Caco-2 (cell line): ENCODE measurements around the gene FBXO48. TPM values are rescaled to one million over a fixed set of nuclear protein-coding genes. Genes with fewer than 3 reads are reported as not detected.

Experiments
- BruUV-seq: library from RNA; stranded (reverse); fragments of 400-500 nt; replicated peaks from 2 replicates; lab custom pipeline; 2021; lab: Mats Ljungman, UMichigan
- CTCF ChIA-PET: fragments of 300-600 bp; sonication (Branson Sonifier 250); formaldehyde crosslinking; loops from one replicate; lab custom pipeline; 2022; ENCODE audit warnings: antibody characterized with exemption; lab: Charles Lee
- POLR2A ChIA-PET: fragments of 300-600 bp; sonication (Branson Sonifier 250); formaldehyde crosslinking; loops from one replicate; lab custom pipeline; 2022; ENCODE audit warnings: antibody characterized with exemption; lab: Charles Lee
- DNase-seq, 2 experiments: peaks; one replicate each; pipeline versions ENCODE4 v3.0.0 to v3.0.0-alpha.2; 2020 to 2022
- H3K27me3 ChIP-seq: replicated peaks from 2 replicates; pipeline ENCODE4 v1.6.0; 2011; ENCODE audit warnings: low read length; ENCODE audit not compliant: control insufficient read depth, insufficient read depth
- H3K36me3 ChIP-seq: 2 replicates; pipeline ENCODE4 v1.5.1; 2011; ENCODE audit warnings: low read length; ENCODE audit not compliant: control insufficient read depth, insufficient read depth
- H3K4me1 ChIP-seq: fragments of 250-450 bp; sonication (Bioruptor Pico); 2 replicates; pipeline ENCODE4 v1.5.1; 2020; ENCODE audit warnings: mild to moderate bottlenecking
- H3K4me3 ChIP-seq: 2 replicates; pipeline ENCODE4 v1.5.1; 2011; ENCODE audit warnings: low read depth, mild to moderate bottlenecking, control low read depth, low read length
- H3K9me3 ChIP-seq: fragments of 250-450 bp; sonication (Bioruptor Pico); 2 replicates; pipeline ENCODE4 v1.5.1; 2020; ENCODE audit warnings: mild to moderate bottlenecking, moderate library complexity
- H3K27ac Mint-ChIP-seq: one replicate; pipeline ENCODE4 v1.8.0; 2022; ENCODE audit warnings: mixed read lengths; ENCODE audit not compliant: unreplicated experiment
- H3K27me3 Mint-ChIP-seq: one replicate; pipeline ENCODE4 v1.8.0; 2022; ENCODE audit warnings: mixed read lengths; ENCODE audit not compliant: insufficient read depth, unreplicated experiment
- H3K36me3 Mint-ChIP-seq: one replicate; pipeline ENCODE4 v1.8.0; 2022; ENCODE audit warnings: mild to moderate bottlenecking, mixed read lengths; ENCODE audit not compliant: insufficient read depth, unreplicated experiment
- H3K4me1 Mint-ChIP-seq: one replicate; pipeline ENCODE4 v1.8.0; 2022; ENCODE audit warnings: low read depth, mixed read lengths; ENCODE audit not compliant: unreplicated experiment
- H3K4me3 Mint-ChIP-seq: one replicate; pipeline ENCODE4 v1.8.0; 2022; ENCODE audit warnings: mild to moderate bottlenecking, moderate library complexity, mixed read lengths; ENCODE audit not compliant: unreplicated experiment
- H3K9me3 Mint-ChIP-seq: one replicate; pipeline ENCODE4 v1.8.0; 2022; ENCODE audit warnings: mixed read lengths; ENCODE audit not compliant: unreplicated experiment
- CTCF ChIP-seq, 2 experiments: fragments of 200-600 bp in 1 of 2; IDR thresholded peaks; 1 replicate in 1 of 2; 2 replicates in 1 of 2; pipeline versions ENCODE4 v1.5.1 to v1.8.0; 2011 to 2022; ENCODE audit warnings: antibody characterized with exemption in 1 of 2, control low read depth in 1 of 2, inconsistent platforms in 1 of 2, low read depth in 1 of 2, low read length in 1 of 2, mild to moderate bottlenecking in 1 of 2, moderate library complexity in 1 of 2; ENCODE audit not compliant: insufficient read depth in 1 of 2, severe bottlenecking in 1 of 2, unreplicated experiment in 1 of 2
- intact Hi-C: fragments of 100-400 bp; cut with micrococcal nuclease; formaldehyde crosslinking; loops from one replicate; pipeline ENCODE4 v1.10.0; 2022; ENCODE audit not compliant: unreplicated experiment
- total RNA-seq: library from RNA; stranded (reverse); gene quantifications from 2 replicates; pipeline ENCODE4 v1.2.3, GENCODE V29; 2022

FBXO48 gene
- total RNA-seq, 1 experiment from 2014 or later: 1.2 TPM

GRCh38 chr2:68514316-68514929 is 47.3 kb upstream of the FBXO48 start:
- ChIA-PET POLR2A (no interaction called here), CTCF (no interaction called here)
- peaks cover 3% of the 10 kb centered on the region; the same call in 1 of the 2 replicates for H3K4me1 ChIP-seq
- H3K36me3 ChIP-seq: no peaks in the 10 kb centered on the region
- Mint-ChIP-seq H3K27me3 (no peaks in the 10 kb centered on the region), H3K4me1 (no peaks in the 10 kb centered on the region), H3K36me3 (no peaks in the 10 kb centered on the region), H3K27ac (no peak overlapping the region), H3K9me3 (no peaks in the 10 kb centered on the region), H3K4me3 (no peak overlapping the region)
- DNase-seq: no peak
- no peaks in the 10 kb centered on the region for H3K9me3 ChIP-seq
- no TSS peak for BruUV-seq
- intact Hi-C loops: no loop called here
- no peaks in the 10 kb centered on the region for H3K27me3 ChIP-seq
- TF ChIP-seq CTCF (IDR thresholded peaks at IDR 0.05; ENCODE audit: insufficient read depth in 1 of 2, low read depth in 1 of 2, low read length in 1 of 2, severe bottlenecking in 1 of 2, unreplicated experiment in 1 of 2): no peak
- no peak overlapping the region for H3K4me3 ChIP-seq

- H3K4me1 Mint-ChIP-seq: no peaks in the 10 kb centered on the region
- H3K36me3 Mint-ChIP-seq: no peaks in the 10 kb centered on the region
- H3K4me3 Mint-ChIP-seq: no peak overlapping the region
- Histone ChIP-seq H3K27me3 (no peaks in the 10 kb centered on the region), H3K4me1 (peaks cover 3% of the 10 kb centered on the region; the same call in 1 of the 2 replicates), H3K4me3 (no peak overlapping the region), H3K9me3 (no peaks in the 10 kb centered on the region), H3K36me3 (no peaks in the 10 kb centered on the region)
- POLR2A ChIA-PET: no interaction called here
- no peaks in the 10 kb centered on the region for H3K9me3 Mint-ChIP-seq
- BruUV-seq: no TSS peak
- intact Hi-C loops: no loop called here
- no peak for TF ChIP-seq CTCF (IDR thresholded peaks at IDR 0.05; ENCODE audit: insufficient read depth in 1 of 2, low read depth in 1 of 2, low read length in 1 of 2, severe bottlenecking in 1 of 2, unreplicated experiment in 1 of 2)
- no peak overlapping the region for H3K27ac Mint-ChIP-seq
- no peaks in the 10 kb centered on the region for H3K27me3 Mint-ChIP-seq
- CTCF ChIA-PET: interaction anchor here (0.5 kb wide), 1 partner anchor 1030 kb away, joined by 3 read pairs; no protein-coding TSS in a partner anchor
- no peak for DNase-seq
Measured at GRCh38 chr2:68512966-68513365, 45.9 kb upstream of the FBXO48 start.

- no peaks in the 10 kb centered on the region for H3K9me3 Mint-ChIP-seq
- no peak overlapping the region for H3K4me3 Mint-ChIP-seq
- intact Hi-C loops: no loop called here
- H3K4me1 Mint-ChIP-seq: no peaks in the 10 kb centered on the region
- TF ChIP-seq CTCF (IDR thresholded peaks at IDR 0.05; ENCODE audit: insufficient read depth in 1 of 2, low read depth in 1 of 2, low read length in 1 of 2, severe bottlenecking in 1 of 2, unreplicated experiment in 1 of 2): no peak
- H3K36me3 Mint-ChIP-seq: no peaks in the 10 kb centered on the region
- no TSS peak for BruUV-seq
- H3K27ac Mint-ChIP-seq: no peak overlapping the region
- no peaks in the 10 kb centered on the region for H3K27me3 Mint-ChIP-seq
- DNase-seq: no peak
- Histone ChIP-seq H3K9me3 (no peaks in the 10 kb centered on the region), H3K36me3 (no peaks in the 10 kb centered on the region), H3K27me3 (no peaks in the 10 kb centered on the region), H3K4me3 (no peak overlapping the region), H3K4me1 (peaks cover 3% of the 10 kb centered on the region; the same call in 1 of the 2 replicates)
- ChIA-PET CTCF (no interaction called here), POLR2A (no interaction called here)
Measured at GRCh38 chr2:68512326-68512725, 45.2 kb upstream of the FBXO48 start.
